WTC11 (cell line): ENCODE results near the gene PRLR.

Experiments
- TF ChIP-seq, protein P1 (sequence below): sonication (generic); formaldehyde crosslinking; IDR thresholded peaks from 2 replicates; pipeline ENCODE4 v1.8.1; 2023; ENCODE audit warnings: mild to moderate bottlenecking, missing genetic modification reagents, moderate library complexity
- TF ChIP-seq, protein P2 (sequence below): fragments of 200-600 bp; IDR thresholded peaks from 2 replicates; pipeline ENCODE4 v1.8.0; 2022; ENCODE audit warnings: antibody characterized with exemption

DNA sequence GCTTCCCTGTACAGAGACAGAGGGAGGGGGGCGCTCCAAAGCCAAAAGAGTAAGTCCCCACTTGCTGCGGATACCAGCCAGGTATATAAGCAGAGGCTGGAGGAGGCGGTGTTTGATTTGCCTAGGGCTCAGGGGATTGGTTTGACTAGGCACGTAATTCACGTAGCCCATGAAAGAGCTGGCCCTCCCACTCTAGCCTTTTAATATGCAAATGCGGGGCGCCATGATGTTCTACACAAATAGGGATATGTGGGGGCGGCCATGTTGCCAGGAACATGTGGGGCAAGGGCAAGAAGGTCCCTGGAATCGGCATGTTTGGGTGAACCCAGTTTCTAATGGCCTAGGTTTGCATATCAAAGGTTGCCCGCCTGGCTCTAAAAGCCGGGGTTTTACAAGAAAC lies 3.3 kb upstream of the PRLR start:
- TF ChIP-seq, protein P1, sequence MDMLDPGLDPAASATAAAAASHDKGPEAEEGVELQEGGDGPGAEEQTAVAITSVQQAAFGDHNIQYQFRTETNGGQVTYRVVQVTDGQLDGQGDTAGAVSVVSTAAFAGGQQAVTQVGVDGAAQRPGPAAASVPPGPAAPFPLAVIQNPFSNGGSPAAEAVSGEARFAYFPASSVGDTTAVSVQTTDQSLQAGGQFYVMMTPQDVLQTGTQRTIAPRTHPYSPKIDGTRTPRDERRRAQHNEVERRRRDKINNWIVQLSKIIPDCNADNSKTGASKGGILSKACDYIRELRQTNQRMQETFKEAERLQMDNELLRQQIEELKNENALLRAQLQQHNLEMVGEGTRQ (CRISPR knock-in tag) = no peak
- TF ChIP-seq, protein P2, sequence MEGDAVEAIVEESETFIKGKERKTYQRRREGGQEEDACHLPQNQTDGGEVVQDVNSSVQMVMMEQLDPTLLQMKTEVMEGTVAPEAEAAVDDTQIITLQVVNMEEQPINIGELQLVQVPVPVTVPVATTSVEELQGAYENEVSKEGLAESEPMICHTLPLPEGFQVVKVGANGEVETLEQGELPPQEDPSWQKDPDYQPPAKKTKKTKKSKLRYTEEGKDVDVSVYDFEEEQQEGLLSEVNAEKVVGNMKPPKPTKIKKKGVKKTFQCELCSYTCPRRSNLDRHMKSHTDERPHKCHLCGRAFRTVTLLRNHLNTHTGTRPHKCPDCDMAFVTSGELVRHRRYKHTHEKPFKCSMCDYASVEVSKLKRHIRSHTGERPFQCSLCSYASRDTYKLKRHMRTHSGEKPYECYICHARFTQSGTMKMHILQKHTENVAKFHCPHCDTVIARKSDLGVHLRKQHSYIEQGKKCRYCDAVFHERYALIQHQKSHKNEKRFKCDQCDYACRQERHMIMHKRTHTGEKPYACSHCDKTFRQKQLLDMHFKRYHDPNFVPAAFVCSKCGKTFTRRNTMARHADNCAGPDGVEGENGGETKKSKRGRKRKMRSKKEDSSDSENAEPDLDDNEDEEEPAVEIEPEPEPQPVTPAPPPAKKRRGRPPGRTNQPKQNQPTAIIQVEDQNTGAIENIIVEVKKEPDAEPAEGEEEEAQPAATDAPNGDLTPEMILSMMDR = no peak
